ENCODE data around the gene MTFMT.

The MTFMT gene

DNA sequence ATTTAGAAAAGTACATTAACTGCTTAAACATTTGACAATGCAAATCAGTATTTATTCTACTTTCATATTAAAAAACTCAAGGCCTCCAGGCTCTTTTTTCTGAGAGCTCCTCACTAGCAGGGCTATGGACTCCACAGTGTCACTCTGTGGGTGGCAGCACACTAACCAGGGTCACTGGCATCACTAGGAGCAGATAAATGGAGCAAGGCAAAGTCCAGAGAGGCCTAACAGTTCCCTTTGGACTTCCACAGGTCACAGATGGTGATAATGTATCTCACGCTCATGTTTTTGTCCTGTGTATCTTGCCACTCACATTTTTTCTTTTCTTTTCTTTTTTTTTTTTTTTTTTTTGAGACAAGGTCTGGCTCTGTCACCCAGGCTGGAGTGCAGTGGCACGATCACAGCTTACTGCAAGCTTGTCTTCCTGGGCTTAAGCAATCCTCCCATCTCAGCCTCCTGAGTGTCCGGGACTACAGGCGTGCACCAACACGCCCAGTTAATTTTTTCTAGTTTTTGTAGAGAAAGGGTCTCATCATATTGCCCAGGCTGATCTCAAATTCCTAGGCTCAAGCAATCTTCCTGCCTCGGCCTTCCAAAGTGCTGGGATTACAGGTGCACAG lies 47.5 kb downstream of the MTFMT start:
- no peak for DNase-seq

- no peak for DNase-seq
These were observed 50.2 kb downstream of the MTFMT start for GRCh38 chr15:64979252-64979710.

DNA sequence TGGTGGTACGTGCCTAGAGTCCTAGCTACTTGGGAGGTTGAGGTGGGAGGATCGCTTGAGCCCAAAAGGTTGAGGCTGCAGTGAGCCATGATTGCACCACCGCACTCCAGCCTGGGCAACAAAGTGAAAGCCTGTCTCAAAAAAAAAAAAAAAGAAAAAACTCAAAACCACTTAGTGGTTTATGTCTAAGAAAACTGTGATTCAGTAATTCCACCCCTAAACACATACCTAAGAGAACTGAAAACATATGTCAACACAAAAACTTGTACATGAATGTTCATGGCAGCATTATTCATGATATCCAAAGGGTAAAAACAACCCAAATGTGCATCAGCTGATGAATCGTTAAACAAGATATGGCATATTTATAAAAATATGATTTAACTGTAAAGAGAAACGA lies 54.0 kb downstream of the MTFMT start:
- no peak for DNase-seq

DNA sequence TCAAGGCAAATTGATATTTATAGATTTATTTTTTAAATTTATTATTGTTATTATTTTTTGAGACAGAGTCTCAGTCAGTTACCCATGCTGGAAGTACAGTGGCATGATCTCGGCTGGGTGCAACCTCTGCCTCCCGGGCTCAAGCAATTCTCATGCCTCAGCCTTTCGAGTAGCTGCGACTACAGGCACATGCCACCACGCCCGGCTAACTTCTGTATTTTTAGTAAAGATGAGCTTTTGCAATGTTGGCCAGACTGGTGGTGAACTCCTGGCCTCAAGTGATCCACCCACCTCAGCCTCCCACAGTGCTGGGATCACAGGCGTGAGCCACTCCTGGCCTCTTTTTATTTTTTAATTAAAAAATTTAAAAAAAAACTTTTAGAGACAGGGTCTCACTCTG lies 58.7 kb downstream of the MTFMT start:
- DNase-seq, result no peak

- no peak for DNase-seq
These were observed 60.0 kb downstream of the MTFMT start for GRCh38 chr15:64969401-64969800.

GRCh38 chr15:64961013-64961412 lies 68.4 kb downstream of the MTFMT start:
- no peak for DNase-seq

DNA sequence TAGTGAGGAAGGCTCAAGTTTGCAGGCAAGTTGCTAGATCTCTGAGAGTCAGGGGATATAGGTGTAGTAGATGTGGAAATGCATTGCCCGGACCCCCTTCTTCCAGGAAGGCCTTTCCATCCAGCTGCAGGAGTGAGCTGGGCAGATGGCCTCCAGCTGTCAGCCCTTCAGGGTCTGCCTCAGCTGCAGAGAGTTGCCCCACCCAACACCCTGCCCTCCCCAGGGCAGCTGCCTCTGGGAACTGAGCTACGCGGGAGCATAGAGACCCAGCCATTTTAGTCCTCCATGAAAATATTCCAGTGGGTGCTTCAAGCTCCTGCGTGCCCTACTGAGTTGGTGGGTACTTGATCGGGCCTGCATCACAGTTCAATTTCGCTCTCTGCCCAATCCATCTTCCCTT lies 69.3 kb downstream of the MTFMT start:
- DNase-seq, result no peak

GRCh38 chr15:64959128-64959527 lies 70.3 kb downstream of the MTFMT start:
- no peak for DNase-seq

DNA sequence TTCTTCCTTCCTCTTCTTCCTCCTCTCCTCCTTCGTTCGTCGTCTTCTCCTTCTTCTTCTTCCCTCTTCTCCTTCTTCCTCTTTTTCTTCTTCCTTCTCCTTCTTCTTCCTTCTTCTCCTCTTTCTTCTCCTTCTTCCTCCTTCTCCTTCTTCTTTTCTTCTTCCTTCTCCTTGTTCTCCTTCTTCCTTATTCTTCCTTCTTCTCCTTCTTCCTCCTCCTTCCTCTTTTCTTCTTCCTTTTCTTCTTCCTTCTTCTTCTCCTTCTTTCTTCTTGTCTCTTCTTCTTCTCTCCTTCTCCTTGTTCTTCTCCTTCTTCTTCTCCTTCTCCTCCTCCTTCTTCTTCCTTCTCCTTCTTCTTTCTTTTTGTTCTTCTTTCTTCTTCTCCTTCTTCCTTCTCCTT lies 75.0 kb downstream of the MTFMT start:
- DNase-seq, result no peak

DNA sequence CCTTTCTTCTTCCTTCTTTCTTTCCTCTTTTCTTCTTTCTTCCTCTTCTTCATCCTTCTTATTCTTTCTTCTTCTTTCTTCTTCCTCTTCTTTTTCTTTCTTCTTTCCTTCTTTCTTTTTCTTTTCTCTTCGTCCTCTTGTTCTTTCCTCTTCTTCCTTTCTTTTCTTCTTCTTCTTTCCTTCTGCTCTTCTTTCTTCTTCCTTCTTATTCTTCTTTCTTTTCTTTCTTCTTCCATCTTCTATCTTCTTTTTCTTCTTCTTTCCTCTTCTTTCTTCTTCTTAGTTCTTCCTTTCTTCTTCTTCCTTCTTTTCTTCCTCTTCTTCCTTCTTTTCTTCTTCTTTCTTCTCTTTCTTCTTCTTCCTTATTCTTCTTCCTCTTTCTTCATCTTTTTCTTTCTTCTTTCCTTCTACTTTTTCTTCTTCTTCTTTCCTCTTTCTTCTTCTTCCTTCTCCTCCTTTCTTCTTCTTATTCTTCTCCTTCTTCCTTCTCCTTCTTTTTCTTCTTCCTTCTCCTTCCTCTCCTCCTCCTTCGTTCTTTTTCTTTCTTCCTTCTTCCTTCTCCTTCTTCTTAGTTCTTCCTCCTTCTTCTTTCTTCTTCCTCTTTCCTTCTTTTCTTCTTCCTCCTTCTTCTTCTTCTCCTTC lies 77.5 kb downstream of the MTFMT start:
- no peak for DNase-seq
